Measurements from ENCODE around the gene LTB4R2.

LTB4R2 gene

DNA sequence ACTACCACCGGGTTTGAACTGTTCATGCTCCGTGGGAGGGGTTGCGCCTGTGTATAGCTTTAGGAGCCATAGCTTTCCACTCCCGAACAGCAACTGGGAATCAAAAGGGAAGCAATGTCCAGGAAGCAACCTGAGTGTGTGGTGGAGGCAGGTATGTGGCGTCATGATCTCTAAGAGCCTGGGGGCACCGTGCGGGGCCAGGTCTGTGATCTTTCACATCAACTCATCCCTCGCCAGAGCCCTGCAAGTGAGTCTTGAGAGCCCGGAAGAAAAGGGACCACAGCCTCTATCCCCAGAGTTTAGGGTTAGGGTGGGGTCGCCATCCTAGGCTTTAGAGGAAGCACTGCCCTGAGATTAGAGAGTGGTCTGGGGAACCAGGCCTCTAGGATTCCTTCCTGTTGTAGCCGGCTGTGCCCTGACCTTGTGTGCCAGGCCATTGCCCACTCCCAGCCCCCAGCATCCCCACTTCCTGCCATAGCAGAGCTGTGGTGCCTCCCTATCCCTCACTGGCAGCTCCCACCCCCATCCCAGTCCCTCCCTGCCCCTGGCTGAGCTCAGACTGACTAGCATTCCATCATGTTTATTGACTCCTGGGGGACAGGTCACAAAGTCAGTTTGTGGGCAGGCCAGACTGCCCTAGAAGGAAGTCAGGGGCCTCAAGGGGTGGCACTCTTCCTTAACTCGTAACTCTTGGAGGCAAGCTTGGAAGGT is 25.7 kb downstream of the LTB4R2 start:
- TF ChIP-seq RARB (CRISPR knock-in tag; IDR thresholded peaks at IDR 0.05) (no peak), ZFP3 (CRISPR knock-in tag; IDR thresholded peaks at IDR 0.05) (no peak), ISL1 (CRISPR knock-in tag; IDR thresholded peaks at IDR 0.05) (no peak), ESRRG (CRISPR knock-in tag; IDR thresholded peaks at IDR 0.05) (no peak), PPARA (CRISPR knock-in tag; IDR thresholded peaks at IDR 0.05; ENCODE audit: borderline replicate concordance) (no peak), ZFP30 (CRISPR knock-in tag; IDR thresholded peaks at IDR 0.05) (no peak), ARNTL (CRISPR knock-in tag; IDR thresholded peaks at IDR 0.05; ENCODE audit: borderline replicate concordance, low read depth) (no peak), BACH2 (CRISPR knock-in tag; IDR thresholded peaks at IDR 0.05; ENCODE audit: borderline replicate concordance) (no peak), ZNF70 (CRISPR knock-in tag; IDR thresholded peaks at IDR 0.05) (no peak), ZNF565 (CRISPR knock-in tag; conservative IDR thresholded peaks at IDR 0.05; ENCODE audit: low read depth) (no peak), OSR1 (CRISPR knock-in tag; IDR thresholded peaks at IDR 0.05) (no peak), TOX (CRISPR knock-in tag; IDR thresholded peaks at IDR 0.05; ENCODE audit: borderline replicate concordance) (no peak), CSDC2 (CRISPR knock-in tag; IDR thresholded peaks at IDR 0.05) (no peak), ZC3H10 (CRISPR knock-in tag; IDR thresholded peaks at IDR 0.05) (no peak), GLIS3 (CRISPR knock-in tag; IDR thresholded peaks at IDR 0.05) (no peak), ZNF8 (CRISPR knock-in tag; IDR thresholded peaks at IDR 0.05) (no peak)
- TF ChIP-seq, protein P1, sequence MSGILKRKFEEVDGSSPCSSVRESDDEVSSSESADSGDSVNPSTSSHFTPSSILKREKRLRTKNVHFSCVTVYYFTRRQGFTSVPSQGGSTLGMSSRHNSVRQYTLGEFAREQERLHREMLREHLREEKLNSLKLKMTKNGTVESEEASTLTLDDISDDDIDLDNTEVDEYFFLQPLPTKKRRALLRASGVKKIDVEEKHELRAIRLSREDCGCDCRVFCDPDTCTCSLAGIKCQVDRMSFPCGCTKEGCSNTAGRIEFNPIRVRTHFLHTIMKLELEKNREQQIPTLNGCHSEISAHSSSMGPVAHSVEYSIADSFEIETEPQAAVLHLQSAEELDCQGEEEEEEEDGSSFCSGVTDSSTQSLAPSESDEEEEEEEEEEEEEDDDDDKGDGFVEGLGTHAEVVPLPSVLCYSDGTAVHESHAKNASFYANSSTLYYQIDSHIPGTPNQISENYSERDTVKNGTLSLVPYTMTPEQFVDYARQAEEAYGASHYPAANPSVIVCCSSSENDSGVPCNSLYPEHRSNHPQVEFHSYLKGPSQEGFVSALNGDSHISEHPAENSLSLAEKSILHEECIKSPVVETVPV (CRISPR knock-in tag; IDR thresholded peaks at IDR 0.05) = no peak
- TF ChIP-seq, protein P2, sequence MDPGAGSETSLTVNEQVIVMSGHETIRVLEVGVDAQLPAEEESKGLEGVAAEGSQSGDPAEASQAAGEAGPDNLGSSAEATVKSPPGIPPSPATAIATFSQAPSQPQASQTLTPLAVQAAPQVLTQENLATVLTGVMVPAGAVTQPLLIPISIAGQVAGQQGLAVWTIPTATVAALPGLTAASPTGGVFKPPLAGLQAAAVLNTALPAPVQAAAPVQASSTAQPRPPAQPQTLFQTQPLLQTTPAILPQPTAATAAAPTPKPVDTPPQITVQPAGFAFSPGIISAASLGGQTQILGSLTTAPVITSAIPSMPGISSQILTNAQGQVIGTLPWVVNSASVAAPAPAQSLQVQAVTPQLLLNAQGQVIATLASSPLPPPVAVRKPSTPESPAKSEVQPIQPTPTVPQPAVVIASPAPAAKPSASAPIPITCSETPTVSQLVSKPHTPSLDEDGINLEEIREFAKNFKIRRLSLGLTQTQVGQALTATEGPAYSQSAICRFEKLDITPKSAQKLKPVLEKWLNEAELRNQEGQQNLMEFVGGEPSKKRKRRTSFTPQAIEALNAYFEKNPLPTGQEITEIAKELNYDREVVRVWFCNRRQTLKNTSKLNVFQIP (CRISPR knock-in tag; IDR thresholded peaks at IDR 0.05; ENCODE audit: borderline replicate concordance, low read depth) = no peak
- TF ChIP-seq, protein P3, sequence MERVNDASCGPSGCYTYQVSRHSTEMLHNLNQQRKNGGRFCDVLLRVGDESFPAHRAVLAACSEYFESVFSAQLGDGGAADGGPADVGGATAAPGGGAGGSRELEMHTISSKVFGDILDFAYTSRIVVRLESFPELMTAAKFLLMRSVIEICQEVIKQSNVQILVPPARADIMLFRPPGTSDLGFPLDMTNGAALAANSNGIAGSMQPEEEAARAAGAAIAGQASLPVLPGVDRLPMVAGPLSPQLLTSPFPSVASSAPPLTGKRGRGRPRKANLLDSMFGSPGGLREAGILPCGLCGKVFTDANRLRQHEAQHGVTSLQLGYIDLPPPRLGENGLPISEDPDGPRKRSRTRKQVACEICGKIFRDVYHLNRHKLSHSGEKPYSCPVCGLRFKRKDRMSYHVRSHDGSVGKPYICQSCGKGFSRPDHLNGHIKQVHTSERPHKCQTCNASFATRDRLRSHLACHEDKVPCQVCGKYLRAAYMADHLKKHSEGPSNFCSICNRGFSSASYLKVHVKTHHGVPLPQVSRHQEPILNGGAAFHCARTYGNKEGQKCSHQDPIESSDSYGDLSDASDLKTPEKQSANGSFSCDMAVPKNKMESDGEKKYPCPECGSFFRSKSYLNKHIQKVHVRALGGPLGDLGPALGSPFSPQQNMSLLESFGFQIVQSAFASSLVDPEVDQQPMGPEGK (CRISPR knock-in tag; IDR thresholded peaks at IDR 0.05; ENCODE audit: borderline replicate concordance) = no peak
- TF ChIP-seq, protein P4, sequence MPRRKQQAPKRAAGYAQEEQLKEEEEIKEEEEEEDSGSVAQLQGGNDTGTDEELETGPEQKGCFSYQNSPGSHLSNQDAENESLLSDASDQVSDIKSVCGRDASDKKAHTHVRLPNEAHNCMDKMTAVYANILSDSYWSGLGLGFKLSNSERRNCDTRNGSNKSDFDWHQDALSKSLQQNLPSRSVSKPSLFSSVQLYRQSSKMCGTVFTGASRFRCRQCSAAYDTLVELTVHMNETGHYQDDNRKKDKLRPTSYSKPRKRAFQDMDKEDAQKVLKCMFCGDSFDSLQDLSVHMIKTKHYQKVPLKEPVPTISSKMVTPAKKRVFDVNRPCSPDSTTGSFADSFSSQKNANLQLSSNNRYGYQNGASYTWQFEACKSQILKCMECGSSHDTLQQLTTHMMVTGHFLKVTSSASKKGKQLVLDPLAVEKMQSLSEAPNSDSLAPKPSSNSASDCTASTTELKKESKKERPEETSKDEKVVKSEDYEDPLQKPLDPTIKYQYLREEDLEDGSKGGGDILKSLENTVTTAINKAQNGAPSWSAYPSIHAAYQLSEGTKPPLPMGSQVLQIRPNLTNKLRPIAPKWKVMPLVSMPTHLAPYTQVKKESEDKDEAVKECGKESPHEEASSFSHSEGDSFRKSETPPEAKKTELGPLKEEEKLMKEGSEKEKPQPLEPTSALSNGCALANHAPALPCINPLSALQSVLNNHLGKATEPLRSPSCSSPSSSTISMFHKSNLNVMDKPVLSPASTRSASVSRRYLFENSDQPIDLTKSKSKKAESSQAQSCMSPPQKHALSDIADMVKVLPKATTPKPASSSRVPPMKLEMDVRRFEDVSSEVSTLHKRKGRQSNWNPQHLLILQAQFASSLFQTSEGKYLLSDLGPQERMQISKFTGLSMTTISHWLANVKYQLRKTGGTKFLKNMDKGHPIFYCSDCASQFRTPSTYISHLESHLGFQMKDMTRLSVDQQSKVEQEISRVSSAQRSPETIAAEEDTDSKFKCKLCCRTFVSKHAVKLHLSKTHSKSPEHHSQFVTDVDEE (CRISPR knock-in tag; IDR thresholded peaks at IDR 0.05) = no peak
- ATAC-seq = no peak

DNA sequence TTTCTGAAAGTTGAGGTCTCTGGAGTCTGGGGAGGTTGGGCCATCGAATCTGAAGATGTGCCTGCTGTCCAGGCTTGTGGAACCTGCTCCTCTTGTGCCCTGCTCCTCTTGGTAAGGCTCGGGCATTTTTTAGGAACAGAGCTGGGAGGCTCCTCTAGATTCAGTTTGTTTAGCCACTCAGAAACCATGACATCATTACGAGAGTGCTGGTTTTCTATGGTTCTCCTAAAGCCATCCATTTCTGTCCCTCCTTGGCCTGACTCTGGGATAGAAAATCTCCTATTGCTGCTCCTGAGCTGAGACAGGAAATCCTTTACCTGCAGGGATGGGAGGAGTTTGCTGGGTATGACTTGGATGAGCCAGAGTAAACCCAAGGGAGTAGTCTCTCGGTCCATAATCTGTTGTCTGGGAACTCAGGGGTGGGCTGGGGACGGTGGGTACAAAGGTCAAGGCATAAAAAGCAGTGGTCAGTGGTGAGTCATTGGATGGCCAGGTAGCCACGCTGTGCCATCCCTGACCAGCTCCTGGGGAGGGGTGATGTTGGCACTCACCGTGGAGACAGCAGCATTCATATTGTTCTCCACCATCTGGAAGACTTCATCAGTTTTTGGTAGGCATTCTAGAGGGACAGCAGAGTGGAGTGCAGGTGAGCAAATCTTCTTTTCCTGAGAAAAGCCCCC is 27.3 kb downstream of the LTB4R2 start:
- no peak for TF ChIP-seq GLIS3 (CRISPR knock-in tag; IDR thresholded peaks at IDR 0.05)
- no peak for TF ChIP-seq ZFP30 (CRISPR knock-in tag; IDR thresholded peaks at IDR 0.05)
- TF ChIP-seq, protein P3 (CRISPR knock-in tag; IDR thresholded peaks at IDR 0.05; ENCODE audit: borderline replicate concordance) = no peak
- no peak for TF ChIP-seq TCF4 (CRISPR knock-in tag; IDR thresholded peaks at IDR 0.05; ENCODE audit: borderline replicate concordance)
- TF ChIP-seq BACH2 (CRISPR knock-in tag; IDR thresholded peaks at IDR 0.05; ENCODE audit: borderline replicate concordance) = no peak
- TF ChIP-seq ZNF8 (CRISPR knock-in tag; IDR thresholded peaks at IDR 0.05) = no peak
- TF ChIP-seq CSDC2 (CRISPR knock-in tag; IDR thresholded peaks at IDR 0.05) = no peak
- no peak for TF ChIP-seq ARNTL (CRISPR knock-in tag; IDR thresholded peaks at IDR 0.05; ENCODE audit: borderline replicate concordance, low read depth)
- no peak for TF ChIP-seq ZFP3 (CRISPR knock-in tag; IDR thresholded peaks at IDR 0.05)
- TF ChIP-seq ESRRG (CRISPR knock-in tag; IDR thresholded peaks at IDR 0.05) = no peak
- TF ChIP-seq, protein P5, sequence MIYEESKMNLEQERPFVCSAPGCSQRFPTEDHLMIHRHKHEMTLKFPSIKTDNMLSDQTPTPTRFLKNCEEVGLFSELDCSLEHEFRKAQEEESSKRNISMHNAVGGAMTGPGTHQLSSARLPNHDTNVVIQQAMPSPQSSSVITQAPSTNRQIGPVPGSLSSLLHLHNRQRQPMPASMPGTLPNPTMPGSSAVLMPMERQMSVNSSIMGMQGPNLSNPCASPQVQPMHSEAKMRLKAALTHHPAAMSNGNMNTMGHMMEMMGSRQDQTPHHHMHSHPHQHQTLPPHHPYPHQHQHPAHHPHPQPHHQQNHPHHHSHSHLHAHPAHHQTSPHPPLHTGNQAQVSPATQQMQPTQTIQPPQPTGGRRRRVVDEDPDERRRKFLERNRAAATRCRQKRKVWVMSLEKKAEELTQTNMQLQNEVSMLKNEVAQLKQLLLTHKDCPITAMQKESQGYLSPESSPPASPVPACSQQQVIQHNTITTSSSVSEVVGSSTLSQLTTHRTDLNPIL (CRISPR knock-in tag; IDR thresholded peaks at IDR 0.05; ENCODE audit: low read depth) = no peak
- no peak for TF ChIP-seq RARB (CRISPR knock-in tag; IDR thresholded peaks at IDR 0.05)
- no peak for TF ChIP-seq TOX (CRISPR knock-in tag; IDR thresholded peaks at IDR 0.05; ENCODE audit: borderline replicate concordance)
- no peak for TF ChIP-seq OSR1 (CRISPR knock-in tag; IDR thresholded peaks at IDR 0.05)
- TF ChIP-seq PPARA (CRISPR knock-in tag; IDR thresholded peaks at IDR 0.05; ENCODE audit: borderline replicate concordance) = no peak
- TF ChIP-seq, protein P2 (CRISPR knock-in tag; IDR thresholded peaks at IDR 0.05; ENCODE audit: borderline replicate concordance, low read depth) = no peak
- TF ChIP-seq SNAI2 (CRISPR knock-in tag; IDR thresholded peaks at IDR 0.05) = no peak
- no peak for TF ChIP-seq ZNF70 (CRISPR knock-in tag; IDR thresholded peaks at IDR 0.05)
- TF ChIP-seq ISL1 (CRISPR knock-in tag; IDR thresholded peaks at IDR 0.05) = no peak
- no peak for ATAC-seq
